Upper lobe of left lung (tissue), 4 donors: ENCODE data around the gene PRKACB.

Experiments used
- POLR2A ChIP-seq, 4 donors: fragments of 450-650 bp; IDR thresholded peaks; one replicate each; pipeline ENCODE4 v1.5.1; 2016 to 2017; ENCODE audit warnings: antibody characterized with exemption in 4 of 4, mild to moderate bottlenecking in 2 of 4
- POLR2AphosphoS5 ChIP-seq, 2 donors: sonication (generic); formaldehyde crosslinking; IDR thresholded peaks; one replicate each; pipeline ENCODE4 v1.5.1; 2017; ENCODE audit warnings: antibody characterized with exemption in 2 of 2

- TF ChIP-seq POLR2A (IDR thresholded peaks at IDR 0.05) (no peak), POLR2AphosphoS5 (IDR thresholded peaks at IDR 0.05) (no peak)
Observed at GRCh38 chr1:84202126-84202525, 58.1 kb downstream of the PRKACB start.
